Measurements from ENCODE around the gene PJVK. TPM values are rescaled to one million over a fixed set of nuclear protein-coding genes. Genes with fewer than 3 reads are reported as not detected.

Gene PJVK
- total RNA-seq, 6 experiments from 2014 or later: 0.80 to 2.8 (median 1.6) TPM

DNA sequence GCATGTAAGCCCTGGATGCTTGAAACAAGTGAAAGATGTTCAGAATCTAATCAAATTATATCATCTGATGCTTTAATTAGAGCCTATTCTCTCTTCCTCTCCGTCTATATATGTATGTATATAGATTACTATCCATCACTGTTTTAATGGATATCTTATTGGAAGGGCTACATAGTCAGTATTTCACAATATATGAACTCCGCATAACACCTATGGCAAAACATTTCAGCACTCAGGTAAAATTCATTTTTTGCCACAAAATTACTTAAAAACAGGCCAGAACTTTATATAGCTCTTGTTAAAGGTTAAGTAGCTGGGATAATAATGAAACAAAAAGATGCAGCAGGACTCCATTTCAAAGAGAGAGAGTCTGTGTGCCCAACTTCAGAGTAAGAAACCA lies 1.2 kb downstream of the PJVK start:
- Histone ChIP-seq H3K4me3 (no peak overlapping the region), H3K27ac (no peak overlapping the region), H3K27me3 (no peaks in the 10 kb centered on the region), H3K4me1 (peaks cover 0 to 16% (median 6%) of the 10 kb centered on the region in 4 donors), H3K36me3 (peaks cover 0 to 11% (median 5%) of the 10 kb centered on the region in 4 donors), H3K9me3 (no peaks in the 10 kb centered on the region)
- TF ChIP-seq POLR2A (IDR thresholded peaks at IDR 0.05): no peak
- TF ChIP-seq, protein P1, sequence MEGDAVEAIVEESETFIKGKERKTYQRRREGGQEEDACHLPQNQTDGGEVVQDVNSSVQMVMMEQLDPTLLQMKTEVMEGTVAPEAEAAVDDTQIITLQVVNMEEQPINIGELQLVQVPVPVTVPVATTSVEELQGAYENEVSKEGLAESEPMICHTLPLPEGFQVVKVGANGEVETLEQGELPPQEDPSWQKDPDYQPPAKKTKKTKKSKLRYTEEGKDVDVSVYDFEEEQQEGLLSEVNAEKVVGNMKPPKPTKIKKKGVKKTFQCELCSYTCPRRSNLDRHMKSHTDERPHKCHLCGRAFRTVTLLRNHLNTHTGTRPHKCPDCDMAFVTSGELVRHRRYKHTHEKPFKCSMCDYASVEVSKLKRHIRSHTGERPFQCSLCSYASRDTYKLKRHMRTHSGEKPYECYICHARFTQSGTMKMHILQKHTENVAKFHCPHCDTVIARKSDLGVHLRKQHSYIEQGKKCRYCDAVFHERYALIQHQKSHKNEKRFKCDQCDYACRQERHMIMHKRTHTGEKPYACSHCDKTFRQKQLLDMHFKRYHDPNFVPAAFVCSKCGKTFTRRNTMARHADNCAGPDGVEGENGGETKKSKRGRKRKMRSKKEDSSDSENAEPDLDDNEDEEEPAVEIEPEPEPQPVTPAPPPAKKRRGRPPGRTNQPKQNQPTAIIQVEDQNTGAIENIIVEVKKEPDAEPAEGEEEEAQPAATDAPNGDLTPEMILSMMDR (IDR thresholded peaks at IDR 0.05): no peak
- WGBS (ENCODE audit: insufficient coverage, low coverage, low lambda C conversion rate, missing lambda C conversion rate): 83% methylated on average over 2 of the region's 2 CpGs
- intact Hi-C loops (cut with DNase I): no loop called here
- ATAC-seq (no peak), DNase-seq (no peak)

DNA sequence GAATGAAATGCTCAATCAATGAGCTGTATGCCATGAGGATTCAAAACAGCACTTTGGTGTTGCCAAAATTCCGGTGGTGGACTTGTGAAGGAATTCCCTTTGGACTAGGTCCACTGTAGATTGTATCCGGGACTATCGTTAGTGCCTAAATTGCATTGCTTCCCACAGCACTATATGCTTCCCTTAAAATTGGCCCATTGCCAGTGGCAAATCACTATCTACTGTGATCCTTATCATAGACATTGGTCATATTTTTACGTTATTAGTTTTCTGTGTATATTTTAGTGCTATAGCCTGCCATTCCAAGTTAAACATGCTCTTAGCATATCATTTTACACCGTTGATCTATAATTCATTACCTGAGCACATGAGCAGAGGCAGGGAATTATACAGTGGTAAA lies 1.7 kb downstream of the PJVK start:
- no peak for ATAC-seq
- Histone ChIP-seq H3K36me3 (peaks cover 0 to 6% (median 1%) of the 10 kb centered on the region in 4 donors), H3K4me1 (peaks cover 0 to 15% (median 6%) of the 10 kb centered on the region in 4 donors), H3K27me3 (no peaks in the 10 kb centered on the region), H3K27ac (no peak overlapping the region), H3K9me3 (no peaks in the 10 kb centered on the region), H3K4me3 (no peak overlapping the region)
- intact Hi-C loops (cut with DNase I): no loop called here
- no peak for DNase-seq
- TF ChIP-seq, protein P1 (IDR thresholded peaks at IDR 0.05): no peak
- TF ChIP-seq POLR2A (IDR thresholded peaks at IDR 0.05): no peak
- 82% methylated on average over 5 of the region's 5 CpGs for WGBS (ENCODE audit: insufficient coverage, low coverage, low lambda C conversion rate, missing lambda C conversion rate)

DNA sequence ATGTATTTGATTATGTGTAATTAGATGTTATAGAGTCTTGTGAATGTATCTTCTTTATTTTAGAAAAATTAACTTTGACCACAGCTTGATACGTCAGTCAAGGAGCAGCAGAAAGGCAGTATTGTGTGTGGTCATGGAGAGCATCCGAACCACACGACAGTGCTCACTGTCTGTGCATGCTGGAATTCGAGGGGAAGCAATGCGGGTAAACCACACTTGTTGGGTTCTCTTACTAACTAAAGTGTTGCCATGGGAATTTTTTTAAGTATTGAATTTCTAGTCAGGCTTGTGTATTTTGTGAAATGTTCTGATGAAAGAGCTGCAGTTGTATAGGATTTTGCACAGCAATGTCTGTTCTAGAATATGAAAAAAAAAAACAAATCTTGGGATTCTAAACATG lies 4.8 kb downstream of the PJVK start:
- no peak for ATAC-seq
- Histone ChIP-seq H3K27me3 (no peaks in the 10 kb centered on the region), H3K4me1 (peaks cover 0 to 6% (median 0%) of the 10 kb centered on the region in 4 donors), H3K36me3 (no peaks in the 10 kb centered on the region), H3K27ac (no peak overlapping the region), H3K4me3 (no peak overlapping the region), H3K9me3 (no peaks in the 10 kb centered on the region)
- DNase-seq: no peak
- 91% methylated on average over 5 of the region's 5 CpGs for WGBS (ENCODE audit: insufficient coverage, low coverage, low lambda C conversion rate, missing lambda C conversion rate)
- intact Hi-C loops (cut with DNase I): no loop called here
- TF ChIP-seq, protein P1 (IDR thresholded peaks at IDR 0.05): no peak
- no peak for TF ChIP-seq POLR2A (IDR thresholded peaks at IDR 0.05)

DNA sequence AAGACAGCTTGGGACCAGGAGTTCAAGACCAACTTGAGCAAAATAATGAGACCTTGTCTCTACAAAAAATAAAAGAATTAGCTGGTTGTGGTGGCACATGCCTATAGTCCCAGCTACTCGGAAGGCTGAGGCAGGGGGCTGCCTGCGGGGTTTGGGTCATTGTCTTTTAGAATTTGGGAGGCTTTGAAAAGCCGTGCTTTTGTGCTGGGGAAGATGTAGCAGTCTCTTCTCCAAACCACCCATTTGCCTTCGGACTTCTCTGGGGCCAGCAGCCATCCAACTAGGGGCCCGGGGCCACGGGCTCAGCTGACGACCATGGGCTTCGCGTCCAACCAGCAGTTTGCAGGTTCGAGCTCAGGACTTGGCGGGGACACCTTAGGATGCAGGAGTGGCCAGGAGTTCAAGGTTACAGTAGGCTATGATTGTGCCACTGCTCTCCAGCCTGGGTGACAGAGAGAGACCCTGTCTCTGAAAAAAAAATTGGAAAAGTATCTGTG lies 6.3 kb downstream of the PJVK start:
- no peak for TF ChIP-seq POLR2A (IDR thresholded peaks at IDR 0.05)
- TF ChIP-seq, protein P1 (IDR thresholded peaks at IDR 0.05): no peak
- WGBS (ENCODE audit: insufficient coverage, low coverage, low lambda C conversion rate, missing lambda C conversion rate): 93% methylated on average over 3 of the region's 11 CpGs
- no peaks in the 10 kb centered on the region for H3K36me3 ChIP-seq
- H3K27ac ChIP-seq: no peak overlapping the region
- DNase-seq: no peak
- H3K9me3 ChIP-seq: no peaks in the 10 kb centered on the region
- H3K4me1 ChIP-seq: no peaks in the 10 kb centered on the region
- intact Hi-C loops (cut with DNase I): no loop called here
- no peaks in the 10 kb centered on the region for H3K27me3 ChIP-seq
- ATAC-seq: no peak
- no peak overlapping the region for H3K4me3 ChIP-seq

Measured in right lobe of liver (tissue), 6 donors.